Hematopoietic multipotent progenitor cell treated with erythropoietin and hydrocortisone succinate and interleukin-3 and kit ligand, for 8 days (in vitro differentiated cells): Measurements from ENCODE around the gene DSCAML1.

Experiments
- DNase-seq: peaks from one replicate; pipeline ENCODE4 v3.0.0-alpha.2; 2015

DSCAML1 gene

GRCh38 chr11:117437041-117437790 is 359.8 kb downstream of the DSCAML1 start:
- no peak for DNase-seq

GRCh38 chr11:117435326-117435725 is 361.7 kb downstream of the DSCAML1 start:
- DNase-seq = no peak

- DNase-seq = no peak
Measured at GRCh38 chr11:117434481-117434880, 362.5 kb downstream of the DSCAML1 start.

- no peak for DNase-seq
Measured at GRCh38 chr11:117433717-117434116, 363.3 kb downstream of the DSCAML1 start.

- no peak for DNase-seq
Measured at GRCh38 chr11:117431436-117431835, 365.6 kb downstream of the DSCAML1 start.

- DNase-seq = no peak
Measured at GRCh38 chr11:117430293-117430955, 366.6 kb downstream of the DSCAML1 start.

GRCh38 chr11:117428856-117429229 is 368.2 kb downstream of the DSCAML1 start:
- no peak for DNase-seq

- no peak for DNase-seq
Measured at GRCh38 chr11:117428186-117428855, 368.7 kb downstream of the DSCAML1 start.

- DNase-seq = no peak
Measured at GRCh38 chr11:117427356-117427874, 369.6 kb downstream of the DSCAML1 start.

GRCh38 chr11:117426941-117427340 is 370.1 kb downstream of the DSCAML1 start:
- DNase-seq = no peak

- DNase-seq = peak; percentile 47
Measured at GRCh38 chr11:117426297-117426685, 370.7 kb downstream of the DSCAML1 start.

- no peak for DNase-seq
Measured at GRCh38 chr11:117425679-117426296, 371.2 kb downstream of the DSCAML1 start.

GRCh38 chr11:117424781-117425180 is 372.2 kb downstream of the DSCAML1 start:
- DNase-seq = no peak

GRCh38 chr11:117423046-117423575 is 373.9 kb downstream of the DSCAML1 start:
- DNase-seq = no peak

- DNase-seq = no peak
Measured at GRCh38 chr11:117421476-117421875, 375.5 kb downstream of the DSCAML1 start.

- no peak for DNase-seq
Measured at GRCh38 chr11:117421041-117421440, 376.0 kb downstream of the DSCAML1 start.

- DNase-seq = no peak
Measured at GRCh38 chr11:117420598-117420997, 376.4 kb downstream of the DSCAML1 start.

- DNase-seq = no peak
Measured at GRCh38 chr11:117420143-117420485, 376.9 kb downstream of the DSCAML1 start.

GRCh38 chr11:117419482-117420142 is 377.4 kb downstream of the DSCAML1 start:
- no peak for DNase-seq

- DNase-seq = no peak
Measured at GRCh38 chr11:117418737-117419481, 378.1 kb downstream of the DSCAML1 start.

GRCh38 chr11:117417856-117418255 is 379.2 kb downstream of the DSCAML1 start:
- DNase-seq = no peak

GRCh38 chr11:117417342-117417741 is 379.7 kb downstream of the DSCAML1 start:
- no peak for DNase-seq
